Keratinocyte (primary cell): ENCODE data around the gene TSHZ2.

Experiments used
- CTCF ChIP-seq, 3 experiments: IDR thresholded peaks in 1 of 3; conservative IDR thresholded peaks in 1 of 3; optimal IDR thresholded peaks in 1 of 3; 2 replicates in 2 of 3; 3 replicates in 1 of 3; pipeline versions ENCODE3 to v1.5.1; 2011; ENCODE audit warnings: low read length in 3 of 3, mild to moderate bottlenecking in 3 of 3, moderate library complexity in 2 of 3, control low read depth in 1 of 3, inconsistent platforms in 1 of 3; ENCODE audit not compliant: insufficient read depth in 2 of 3; ENCODE audit errors: extremely low read depth in 1 of 3
- EZH2 ChIP-seq: IDR thresholded peaks from one replicate; pipeline ENCODE4 v1.6.1; 2012; ENCODE audit warnings: inconsistent platforms, mild to moderate bottlenecking, low read length, moderate library complexity

DNA sequence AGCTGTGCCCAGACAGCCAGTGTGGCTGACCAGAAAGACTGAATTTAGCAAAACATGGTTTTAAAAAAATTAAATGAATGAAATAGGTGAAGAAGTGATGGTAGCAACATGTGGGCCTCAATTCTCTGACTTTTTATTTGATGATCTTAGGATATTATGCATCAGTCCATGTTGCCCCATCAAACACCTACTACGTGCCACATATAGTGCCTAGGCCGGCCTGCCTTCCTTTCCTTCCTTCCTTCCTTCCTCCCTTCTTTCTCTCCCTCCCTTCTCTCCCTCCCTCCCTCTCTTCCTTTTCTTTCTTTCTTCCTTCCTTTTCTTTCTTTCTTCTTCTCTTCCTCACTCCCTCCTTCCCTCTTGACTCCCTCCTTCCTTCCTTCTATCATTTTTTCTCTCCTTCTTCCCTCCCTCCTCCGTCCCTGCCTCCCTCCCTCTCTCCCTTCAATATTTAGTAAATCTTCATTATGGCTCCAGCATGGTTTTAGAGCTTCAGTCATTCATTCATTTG is 209.8 kb downstream of the TSHZ2 start:
- TF ChIP-seq CTCF (optimal IDR thresholded peaks at IDR 0.05 in 1 of 3, IDR thresholded peaks at IDR 0.05 in 1 of 3, conservative IDR thresholded peaks at IDR 0.05 in 1 of 3; ENCODE audit: extremely low read depth in 1 of 3, insufficient read depth in 2 of 3, low read length in 3 of 3) (no peak), EZH2 (no peak)
